IMR-90 (cell line): ENCODE measurements around the gene MRPL43. TPM values are rescaled to one million over a fixed set of nuclear protein-coding genes. Genes with fewer than 3 reads are reported as not detected.
"Not testable (repeated sequence)": the region's sequence is repeated elsewhere in the genome, so short reads cannot be mapped to it uniquely, and the experiment has no call there.

Experiments used
- ATAC-seq: fragments of 200-7000 bp; cut with Tn5 transposase; 2 replicates; pipeline ENCODE4 v1.9.1; 2020; ENCODE audit warnings: low read depth, mild to moderate bottlenecking, moderate library complexity
- BruUV-seq: library from RNA; stranded (reverse); fragments of 400-500 nt; replicated peaks from 2 replicates; lab custom pipeline; 2021; lab: Mats Ljungman, UMichigan
- CTCF ChIA-PET: fragments of 300-600 bp; formaldehyde crosslinking; extraction: SDS; loops from one replicate; lab custom pipeline; 2021; ENCODE audit warnings: antibody characterized with exemption; lab: Yijun Ruan, JAX
- POLR2A ChIA-PET: fragments of 300-600 bp; sonication (Branson Sonifier 250); formaldehyde crosslinking; loops from one replicate; lab custom pipeline; 2022; ENCODE audit warnings: antibody characterized with exemption; ENCODE audit not compliant: unreplicated experiment; lab: Charles Lee
- DNase-seq: peaks from one replicate; pipeline ENCODE4 v3.0.0; 2013
- H2AFZ ChIP-seq: replicated peaks from 2 replicates; pipeline ENCODE3; 2013; ENCODE audit warnings: low read length, mild to moderate bottlenecking; ENCODE audit not compliant: poor library complexity
- H2AK5ac ChIP-seq: 2 replicates; pipeline ENCODE4 v1.6.1; 2013; ENCODE audit warnings: low read depth, low read length, inconsistent platforms
- H2AK9ac ChIP-seq: replicated peaks from 2 replicates; pipeline ENCODE3; 2013; ENCODE audit warnings: mild to moderate bottlenecking, low read depth, low read length, moderate library complexity; ENCODE audit not compliant: poor library complexity
- H2BK120ac ChIP-seq: 2 replicates; pipeline ENCODE4 v1.6.1; 2013; ENCODE audit warnings: low read depth, low read length, inconsistent platforms
- H2BK15ac ChIP-seq: 3 replicates; pipeline ENCODE4 v1.6.1; 2013; ENCODE audit warnings: low read depth, low read length, inconsistent platforms
- H2BK20ac ChIP-seq: 2 replicates; pipeline ENCODE4 v1.6.1; 2013; ENCODE audit warnings: low read depth, mild to moderate bottlenecking, inconsistent platforms, low read length, moderate library complexity
- H2BK5ac ChIP-seq: 2 replicates; pipeline ENCODE4 v1.6.1; 2013; ENCODE audit warnings: mild to moderate bottlenecking, low read depth, low read length, inconsistent platforms; ENCODE audit not compliant: poor library complexity, severe bottlenecking
- H3K14ac ChIP-seq: replicated peaks from 2 replicates; pipeline ENCODE4 v1.6.1; 2013; ENCODE audit warnings: low read depth, low read length, inconsistent platforms
- H3K18ac ChIP-seq: 2 replicates; pipeline ENCODE4 v1.6.1; 2013; ENCODE audit warnings: low read depth, low read length, control low read depth
- H3K23ac ChIP-seq: 2 replicates; pipeline ENCODE4 v1.6.1; 2013; ENCODE audit warnings: low read depth, low read length, inconsistent platforms
- H3K27ac ChIP-seq: 2 replicates; pipeline ENCODE4 v1.5.1; 2013; ENCODE audit warnings: mild to moderate bottlenecking, control low read depth, low read length; ENCODE audit not compliant: insufficient read depth
- H3K27me3 ChIP-seq: 2 replicates; pipeline ENCODE4 v1.6.1; 2013; ENCODE audit warnings: low read length; ENCODE audit not compliant: control insufficient read depth, insufficient read depth
- H3K36me3 ChIP-seq: 2 replicates; pipeline ENCODE4 v1.6.1; 2013; ENCODE audit warnings: low read length, mixed read lengths; ENCODE audit not compliant: control insufficient read depth, insufficient read depth
- H3K4ac ChIP-seq: 2 replicates; pipeline ENCODE4 v1.6.1; 2013; ENCODE audit warnings: low read depth, low read length, inconsistent platforms
- H3K4me1 ChIP-seq: 2 replicates; pipeline ENCODE4 v1.6.1; 2013; ENCODE audit warnings: low read length, mixed read lengths; ENCODE audit not compliant: control insufficient read depth, insufficient read depth
- H3K4me2 ChIP-seq: 2 replicates; pipeline ENCODE4 v1.6.1; 2013; ENCODE audit warnings: low read depth, mild to moderate bottlenecking, control low read depth, low read length, moderate library complexity
- H3K4me3 ChIP-seq: 2 replicates; pipeline ENCODE4 v1.5.1; 2013; ENCODE audit warnings: low read depth, mild to moderate bottlenecking, control low read depth, low read length, moderate library complexity; ENCODE audit not compliant: insufficient read depth
- H3K56ac ChIP-seq: 2 replicates; pipeline ENCODE4 v1.6.1; 2013; ENCODE audit warnings: low read length, inconsistent platforms; ENCODE audit not compliant: insufficient read depth; ENCODE audit errors: extremely low read depth
- H3K79me1 ChIP-seq, 2 experiments: 2 replicates each; pipeline ENCODE4 v1.6.1; 2013; ENCODE audit warnings: low read length in 2 of 2, inconsistent platforms in 1 of 2, low read depth in 1 of 2
- H3K9ac ChIP-seq: 2 replicates; pipeline ENCODE4 v1.6.1; 2013; ENCODE audit warnings: low read depth, low read length, control low read depth
- H3K9me1 ChIP-seq: 2 replicates; pipeline ENCODE4 v1.6.1; 2013; ENCODE audit warnings: low read length, inconsistent platforms; ENCODE audit not compliant: insufficient read depth
- H3K9me3 ChIP-seq: 2 replicates; pipeline ENCODE4 v1.6.1; 2013; ENCODE audit warnings: low read length; ENCODE audit not compliant: control insufficient read depth, insufficient read depth
- H4K20me1 ChIP-seq: 2 replicates; pipeline ENCODE4 v1.6.1; 2013; ENCODE audit warnings: low read length, inconsistent platforms; ENCODE audit not compliant: insufficient read depth
- H4K5ac ChIP-seq: 2 replicates; pipeline ENCODE4 v1.6.1; 2013; ENCODE audit warnings: mild to moderate bottlenecking, low read depth, low read length, control low read depth
- H4K8ac ChIP-seq, 2 experiments: 2 replicates each; pipeline ENCODE4 v1.6.1; 2013; ENCODE audit warnings: low read depth in 2 of 2, low read length in 2 of 2, control low read depth in 1 of 2, inconsistent platforms in 1 of 2
- H4K91ac ChIP-seq: 2 replicates; pipeline ENCODE4 v1.6.1; 2013; ENCODE audit warnings: low read depth, low read length, inconsistent platforms; ENCODE audit not compliant: insufficient read depth
- WGBS, 2 experiments: methylation state at CpG; one replicate each; pipeline versions ENCODE4 v1.1.5 to v1.1.7; 2013; ENCODE audit warnings: missing lambda C conversion rate in 2 of 2; ENCODE audit not compliant: insufficient read length in 1 of 2; ENCODE audit errors: extremely low coverage in 2 of 2; 5-methylcytosine and 5-hydroxymethylcytosine counted together
- dilution Hi-C: fragments of 300-500 bp; cut with HindIII; formaldehyde crosslinking; loops from one replicate; pipeline ENCODE4 v1.14.3; 2018; ENCODE audit warnings: low sequenced_read_pairs; ENCODE audit not compliant: unreplicated experiment
- in situ Hi-C: fragments of 300-500 bp; cut with MboI; formaldehyde crosslinking; loops from 3 replicates; pipeline ENCODE4 v1.14.3; 2019; ENCODE audit warnings: low sequenced_read_pairs, inconsistent platforms, mixed read lengths
- intact Hi-C: fragments of 100-400 bp; cut with micrococcal nuclease; formaldehyde crosslinking; loops from 2 replicates; pipeline ENCODE4 v1.10.0; 2022
- polyA plus RNA-seq, 3 experiments: library from polyadenylated mRNA; depleted of rRNA; stranded (reverse); fragments of >200 nt; gene quantifications; 2 replicates each; pipeline ENCODE4 v1.2.3, GENCODE V29; 2012; ENCODE audit warnings: low replicate concordance in 1 of 3
- total RNA-seq: library from RNA; depleted of rRNA; stranded (reverse); fragments of >200 nt; gene quantifications from 2 replicates; pipeline ENCODE4 v1.2.3, GENCODE V29; 2012

MRPL43 gene
- total and polyA plus RNA-seq, 2 of the 4 experiments (the other 2 are of a cell fraction), result 61.3 to 142 TPM

DNA sequence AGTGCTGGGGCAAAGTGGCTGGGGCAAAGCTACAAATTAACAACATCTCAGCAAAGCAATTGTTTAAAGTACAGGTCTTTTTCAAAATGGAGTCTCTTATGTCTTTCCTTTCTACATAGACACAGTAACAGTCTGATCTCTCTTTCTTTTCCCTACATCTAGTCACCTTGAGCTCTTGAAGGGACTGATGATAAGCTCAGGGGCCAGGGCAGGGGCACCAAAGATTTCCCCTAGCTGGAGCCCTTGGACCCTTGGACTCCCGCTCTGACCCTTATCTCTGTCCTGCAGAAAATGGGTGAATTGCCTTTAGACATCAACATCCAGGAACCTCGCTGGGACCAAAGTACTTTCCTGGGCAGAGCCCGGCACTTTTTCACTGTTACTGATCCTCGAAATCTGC, 47.1 kb upstream of the MRPL43 start:
- H3K9me3 ChIP-seq, POLR2A ChIA-PET, H2AFZ ChIP-seq, H2BK20ac ChIP-seq, H3K56ac ChIP-seq, H2BK120ac ChIP-seq, dilution Hi-C loops, H3K4me1 ChIP-seq, H3K18ac ChIP-seq, H2AK5ac ChIP-seq, H3K23ac ChIP-seq, H4K8ac ChIP-seq, H2BK5ac ChIP-seq, H3K27me3 ChIP-seq, H3K4me2 ChIP-seq, H2AK9ac ChIP-seq, H3K27ac ChIP-seq, H2BK15ac ChIP-seq, H4K91ac ChIP-seq, H3K4me3 ChIP-seq, H3K14ac ChIP-seq, in situ Hi-C loops, H3K9ac ChIP-seq, BruUV-seq, ATAC-seq, DNase-seq, H4K5ac ChIP-seq, H3K4ac ChIP-seq, H3K9me1 ChIP-seq: not testable (repeated sequence)
- intact Hi-C loops, result loop anchor here (5.0 kb wide), 1 partner anchor 33 kb away; no protein-coding TSS in a partner anchor
- H4K20me1 ChIP-seq, result peaks cover 36% of the 10 kb centered on the region
- H3K36me3 ChIP-seq, result peaks cover 43% of the 10 kb centered on the region
- no CpG with 5 or more reads among the region's 4 CpGs for WGBS, 2 experiments
- peaks cover 21 to 65% of the 10 kb centered on the region in 2 experiments; a peak in 3 of 4 replicates for H3K79me1 ChIP-seq
- CTCF ChIA-PET, result interaction anchor here (1.0 to 1.2 kb wide), 2 partner anchors 15 to 108 kb away, joined by 3 read pairs; no protein-coding TSS in a partner anchor
